Measurements from ENCODE around the gene TKFC.

The TKFC gene

GRCh38 chr11:61364012-61364675 is 31.1 kb downstream of the TKFC start:
- H3K36me3 ChIP-seq (ENCODE audit: control insufficient read depth in 2 of 2, insufficient read depth in 2 of 2, low read length in 2 of 2), result peaks cover 36 to 41% of the 10 kb centered on the region in 2 donors
- no peak overlapping the region for H3K27ac ChIP-seq (ENCODE audit: low read depth in 2 of 2, low read length in 2 of 2)
- no peaks in the 10 kb centered on the region for H3K27me3 ChIP-seq (ENCODE audit: control insufficient read depth in 2 of 2, insufficient read depth in 2 of 2, low read length in 2 of 2)
- H3K4me1 ChIP-seq (ENCODE audit: control insufficient read depth in 2 of 2, insufficient read depth in 2 of 2, low read length in 2 of 2), result peaks cover 6 to 21% of the 10 kb centered on the region in 2 donors
- no peak overlapping the region for H3K4me3 ChIP-seq (ENCODE audit: low read length in 2 of 2)
- H3K9me3 ChIP-seq (ENCODE audit: control insufficient read depth in 2 of 2, low read length in 2 of 2), result no peaks in the 10 kb centered on the region
- H3K9ac ChIP-seq (ENCODE audit: low read depth in 1 of 2, low read length in 2 of 2), result no peak overlapping the region

- Histone ChIP-seq H3K4me3 (ENCODE audit: low read length in 2 of 2) (no peak overlapping the region), H3K27ac (ENCODE audit: low read depth in 2 of 2, low read length in 2 of 2) (no peak overlapping the region), H3K9ac (ENCODE audit: low read depth in 1 of 2, low read length in 2 of 2) (no peak overlapping the region), H3K27me3 (ENCODE audit: control insufficient read depth in 2 of 2, insufficient read depth in 2 of 2, low read length in 2 of 2) (no peaks in the 10 kb centered on the region), H3K4me1 (ENCODE audit: control insufficient read depth in 2 of 2, insufficient read depth in 2 of 2, low read length in 2 of 2) (peaks cover 0 to 6% of the 10 kb centered on the region in 2 donors), H3K36me3 (ENCODE audit: control insufficient read depth in 2 of 2, insufficient read depth in 2 of 2, low read length in 2 of 2) (peaks cover 45 to 47% of the 10 kb centered on the region in 2 donors), H3K9me3 (ENCODE audit: control insufficient read depth in 2 of 2, low read length in 2 of 2) (no peaks in the 10 kb centered on the region)
Measured at GRCh38 chr11:61367406-61367805, 34.4 kb downstream of the TKFC start.

- H3K9ac ChIP-seq (ENCODE audit: low read depth in 1 of 2, low read length in 2 of 2), result no peak overlapping the region
- no peaks in the 10 kb centered on the region for H3K27me3 ChIP-seq (ENCODE audit: control insufficient read depth in 2 of 2, insufficient read depth in 2 of 2, low read length in 2 of 2)
- H3K4me1 ChIP-seq (ENCODE audit: control insufficient read depth in 2 of 2, insufficient read depth in 2 of 2, low read length in 2 of 2), result no peaks in the 10 kb centered on the region
- H3K9me3 ChIP-seq (ENCODE audit: control insufficient read depth in 2 of 2, low read length in 2 of 2), result no peaks in the 10 kb centered on the region
- peaks cover 43 to 47% of the 10 kb centered on the region in 2 donors for H3K36me3 ChIP-seq (ENCODE audit: control insufficient read depth in 2 of 2, insufficient read depth in 2 of 2, low read length in 2 of 2)
- no peak overlapping the region for H3K4me3 ChIP-seq (ENCODE audit: low read length in 2 of 2)
- no peak overlapping the region for H3K27ac ChIP-seq (ENCODE audit: low read depth in 2 of 2, low read length in 2 of 2)
Measured at GRCh38 chr11:61368646-61369045, 35.6 kb downstream of the TKFC start.

GRCh38 chr11:61369372-61370348 is 36.6 kb downstream of the TKFC start:
- Histone ChIP-seq H3K9ac (ENCODE audit: low read depth in 1 of 2, low read length in 2 of 2) (no peak overlapping the region), H3K4me1 (ENCODE audit: control insufficient read depth in 2 of 2, insufficient read depth in 2 of 2, low read length in 2 of 2) (no peaks in the 10 kb centered on the region), H3K9me3 (ENCODE audit: control insufficient read depth in 2 of 2, low read length in 2 of 2) (no peaks in the 10 kb centered on the region), H3K27me3 (ENCODE audit: control insufficient read depth in 2 of 2, insufficient read depth in 2 of 2, low read length in 2 of 2) (no peaks in the 10 kb centered on the region), H3K4me3 (ENCODE audit: low read length in 2 of 2) (no peak overlapping the region), H3K27ac (ENCODE audit: low read depth in 2 of 2, low read length in 2 of 2) (no peak overlapping the region), H3K36me3 (ENCODE audit: control insufficient read depth in 2 of 2, insufficient read depth in 2 of 2, low read length in 2 of 2) (peaks cover 41 to 42% of the 10 kb centered on the region in 2 donors)

GRCh38 chr11:61370349-61371005 is 37.4 kb downstream of the TKFC start:
- Histone ChIP-seq H3K4me3 (ENCODE audit: low read length in 2 of 2) (no peak overlapping the region), H3K27ac (ENCODE audit: low read depth in 2 of 2, low read length in 2 of 2) (no peak overlapping the region), H3K9me3 (ENCODE audit: control insufficient read depth in 2 of 2, low read length in 2 of 2) (no peaks in the 10 kb centered on the region), H3K9ac (ENCODE audit: low read depth in 1 of 2, low read length in 2 of 2) (no peak overlapping the region), H3K27me3 (ENCODE audit: control insufficient read depth in 2 of 2, insufficient read depth in 2 of 2, low read length in 2 of 2) (no peaks in the 10 kb centered on the region), H3K4me1 (ENCODE audit: control insufficient read depth in 2 of 2, insufficient read depth in 2 of 2, low read length in 2 of 2) (no peaks in the 10 kb centered on the region), H3K36me3 (ENCODE audit: control insufficient read depth in 2 of 2, insufficient read depth in 2 of 2, low read length in 2 of 2) (peaks cover 39 to 41% of the 10 kb centered on the region in 2 donors)

GRCh38 chr11:61372659-61373420 is 39.8 kb downstream of the TKFC start:
- Histone ChIP-seq H3K36me3 (ENCODE audit: control insufficient read depth in 2 of 2, insufficient read depth in 2 of 2, low read length in 2 of 2) (peaks cover 18 to 20% of the 10 kb centered on the region in 2 donors), H3K27me3 (ENCODE audit: control insufficient read depth in 2 of 2, insufficient read depth in 2 of 2, low read length in 2 of 2) (no peaks in the 10 kb centered on the region), H3K4me3 (ENCODE audit: low read length in 2 of 2) (no peak overlapping the region), H3K9ac (ENCODE audit: low read depth in 1 of 2, low read length in 2 of 2) (no peak overlapping the region), H3K4me1 (ENCODE audit: control insufficient read depth in 2 of 2, insufficient read depth in 2 of 2, low read length in 2 of 2) (no peaks in the 10 kb centered on the region), H3K9me3 (ENCODE audit: control insufficient read depth in 2 of 2, low read length in 2 of 2) (no peaks in the 10 kb centered on the region), H3K27ac (ENCODE audit: low read depth in 2 of 2, low read length in 2 of 2) (no peak overlapping the region)

- Histone ChIP-seq H3K4me1 (ENCODE audit: control insufficient read depth in 2 of 2, insufficient read depth in 2 of 2, low read length in 2 of 2) (peaks cover 0 to 2% of the 10 kb centered on the region in 2 donors), H3K4me3 (ENCODE audit: low read length in 2 of 2) (no peak overlapping the region), H3K27ac (ENCODE audit: low read depth in 2 of 2, low read length in 2 of 2) (no peak overlapping the region), H3K9ac (ENCODE audit: low read depth in 1 of 2, low read length in 2 of 2) (no peak overlapping the region), H3K9me3 (ENCODE audit: control insufficient read depth in 2 of 2, low read length in 2 of 2) (no peaks in the 10 kb centered on the region), H3K27me3 (ENCODE audit: control insufficient read depth in 2 of 2, insufficient read depth in 2 of 2, low read length in 2 of 2) (no peaks in the 10 kb centered on the region), H3K36me3 (ENCODE audit: control insufficient read depth in 2 of 2, insufficient read depth in 2 of 2, low read length in 2 of 2) (no peaks in the 10 kb centered on the region)
Measured at GRCh38 chr11:61375761-61376108, 42.7 kb downstream of the TKFC start.

GRCh38 chr11:61377461-61378160 is 44.6 kb downstream of the TKFC start:
- Histone ChIP-seq H3K4me3 (ENCODE audit: low read length in 2 of 2) (no peak overlapping the region), H3K27ac (ENCODE audit: low read depth in 2 of 2, low read length in 2 of 2) (no peak overlapping the region), H3K9ac (ENCODE audit: low read depth in 1 of 2, low read length in 2 of 2) (no peak overlapping the region), H3K27me3 (ENCODE audit: control insufficient read depth in 2 of 2, insufficient read depth in 2 of 2, low read length in 2 of 2) (no peaks in the 10 kb centered on the region), H3K36me3 (ENCODE audit: control insufficient read depth in 2 of 2, insufficient read depth in 2 of 2, low read length in 2 of 2) (no peaks in the 10 kb centered on the region), H3K4me1 (ENCODE audit: control insufficient read depth in 2 of 2, insufficient read depth in 2 of 2, low read length in 2 of 2) (peaks cover 0 to 2% of the 10 kb centered on the region in 2 donors), H3K9me3 (ENCODE audit: control insufficient read depth in 2 of 2, low read length in 2 of 2) (no peaks in the 10 kb centered on the region)

- Histone ChIP-seq H3K36me3 (ENCODE audit: control insufficient read depth in 2 of 2, insufficient read depth in 2 of 2, low read length in 2 of 2) (no peaks in the 10 kb centered on the region), H3K9ac (ENCODE audit: low read depth in 1 of 2, low read length in 2 of 2) (no peak overlapping the region), H3K27ac (ENCODE audit: low read depth in 2 of 2, low read length in 2 of 2) (no peak overlapping the region), H3K4me3 (ENCODE audit: low read length in 2 of 2) (no peak overlapping the region), H3K9me3 (ENCODE audit: control insufficient read depth in 2 of 2, low read length in 2 of 2) (no peaks in the 10 kb centered on the region), H3K27me3 (ENCODE audit: control insufficient read depth in 2 of 2, insufficient read depth in 2 of 2, low read length in 2 of 2) (no peaks in the 10 kb centered on the region), H3K4me1 (ENCODE audit: control insufficient read depth in 2 of 2, insufficient read depth in 2 of 2, low read length in 2 of 2) (peaks cover 0 to 2% of the 10 kb centered on the region in 2 donors)
Measured at GRCh38 chr11:61378713-61379313, 45.8 kb downstream of the TKFC start.
